ENCODE results near the gene APMAP. TPM values are rescaled to one million over a fixed set of nuclear protein-coding genes. Genes with fewer than 3 reads are reported as not detected.

APMAP gene
- total RNA-seq, 1 experiment from 2014 or later, result 67.8 TPM

DNA sequence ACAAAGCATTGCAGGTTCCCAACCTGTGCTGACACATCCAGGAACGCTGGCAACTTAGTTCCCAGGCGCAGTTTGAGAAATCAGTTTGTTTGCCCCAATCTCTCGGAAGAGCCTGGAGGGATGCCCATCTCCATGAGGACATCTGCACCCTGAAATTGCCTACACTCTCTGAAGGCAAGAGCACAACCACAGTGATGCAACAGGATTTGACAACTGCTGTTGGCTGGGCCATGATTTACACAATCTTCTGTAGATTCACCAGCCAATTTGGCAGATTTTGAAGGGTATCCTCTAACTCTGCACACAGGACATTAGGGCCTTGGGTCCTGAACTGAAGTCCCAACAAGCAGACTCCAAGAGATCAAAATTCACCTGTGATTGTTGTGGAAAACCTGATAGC, 3.4 kb downstream of the APMAP start:
- H4K5ac ChIP-seq (ENCODE audit: insufficient read length, low read depth, low read length), result no peak overlapping the region
- TF ChIP-seq, protein P1, sequence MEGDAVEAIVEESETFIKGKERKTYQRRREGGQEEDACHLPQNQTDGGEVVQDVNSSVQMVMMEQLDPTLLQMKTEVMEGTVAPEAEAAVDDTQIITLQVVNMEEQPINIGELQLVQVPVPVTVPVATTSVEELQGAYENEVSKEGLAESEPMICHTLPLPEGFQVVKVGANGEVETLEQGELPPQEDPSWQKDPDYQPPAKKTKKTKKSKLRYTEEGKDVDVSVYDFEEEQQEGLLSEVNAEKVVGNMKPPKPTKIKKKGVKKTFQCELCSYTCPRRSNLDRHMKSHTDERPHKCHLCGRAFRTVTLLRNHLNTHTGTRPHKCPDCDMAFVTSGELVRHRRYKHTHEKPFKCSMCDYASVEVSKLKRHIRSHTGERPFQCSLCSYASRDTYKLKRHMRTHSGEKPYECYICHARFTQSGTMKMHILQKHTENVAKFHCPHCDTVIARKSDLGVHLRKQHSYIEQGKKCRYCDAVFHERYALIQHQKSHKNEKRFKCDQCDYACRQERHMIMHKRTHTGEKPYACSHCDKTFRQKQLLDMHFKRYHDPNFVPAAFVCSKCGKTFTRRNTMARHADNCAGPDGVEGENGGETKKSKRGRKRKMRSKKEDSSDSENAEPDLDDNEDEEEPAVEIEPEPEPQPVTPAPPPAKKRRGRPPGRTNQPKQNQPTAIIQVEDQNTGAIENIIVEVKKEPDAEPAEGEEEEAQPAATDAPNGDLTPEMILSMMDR (conservative IDR thresholded peaks at IDR 0.05), result no peak
- no peaks in the 10 kb centered on the region for H3K9me3 Mint-ChIP-seq

More for the DNA sequence above, 3.4 kb downstream of the APMAP start:
- H3T11ph ChIP-seq (ENCODE audit: low read length), result no peak overlapping the region
- no peak overlapping the region for H2BK12ac ChIP-seq (ENCODE audit: insufficient read length, low read depth, low read length)
- no peak for DNase-seq
- Mint-ChIP-seq H3K27ac (no peak overlapping the region), H3K36me3 (ENCODE audit: insufficient read depth in 1 of 3, low read depth in 3 of 3) (peaks cover 0 to 4% (median 2%) of the 10 kb centered on the region in 3 experiments; a peak in 1 of 7 replicates), H3K4me1 (peaks cover 18 to 25% of the 10 kb centered on the region in 2 experiments), H3K4me3 (no peak overlapping the region), H3K27me3 (ENCODE audit: low read depth) (peaks cover 5% of the 10 kb centered on the region; the same call in 1 of the 2 replicates)
- no peak overlapping the region for H2AK5ac ChIP-seq (ENCODE audit: insufficient read length, low read length)
- H2BK15ac ChIP-seq (ENCODE audit: low read depth, low read length), result no peak overlapping the region
- H2BK120ac ChIP-seq (ENCODE audit: low read depth, low read length, poor library complexity, severe bottlenecking), result no peak overlapping the region
- H3K4ac ChIP-seq (ENCODE audit: low read depth, low read length), result no peak overlapping the region
- H3K18ac ChIP-seq (ENCODE audit: insufficient read length, low read depth, low read length), result no peak overlapping the region
- H3K23me2 ChIP-seq (ENCODE audit: insufficient read length, low read depth, low read length, poor library complexity, severe bottlenecking), result peaks cover 8% of the 10 kb centered on the region
- no peak overlapping the region for H3K14ac ChIP-seq (ENCODE audit: insufficient read depth, low read length)
- H3K27ac ChIP-seq (ENCODE audit: insufficient read length, low read depth, low read length), result no peak overlapping the region
- H4K20me1 ChIP-seq (ENCODE audit: control insufficient read depth, insufficient read depth, insufficient read length), result no peaks in the 10 kb centered on the region
- H3K79me2 ChIP-seq (ENCODE audit: insufficient read depth, low read length), result peaks cover 11% of the 10 kb centered on the region; the same call in 1 of the 2 replicates
- no peak overlapping the region for H3K23ac ChIP-seq (ENCODE audit: insufficient read length, low read depth, low read length)
- H3K9me3 ChIP-seq (ENCODE audit: control insufficient read depth, low read depth, low read length), result no peaks in the 10 kb centered on the region
- H4K8ac ChIP-seq (replicated peaks; ENCODE audit: insufficient read length, low read depth, low read length), result no peak overlapping the region
- H3K27me3 ChIP-seq (ENCODE audit: insufficient read depth, low read length), result no peaks in the 10 kb centered on the region
- no peak overlapping the region for H2BK5ac ChIP-seq (ENCODE audit: insufficient read length, low read length)
- no peak overlapping the region for H3K4me2 ChIP-seq (ENCODE audit: insufficient read depth, insufficient read length, low read length)
- no peak overlapping the region for H3K56ac ChIP-seq (ENCODE audit: insufficient read length, low read depth, low read length)
- no peaks in the 10 kb centered on the region for H3K79me1 ChIP-seq (ENCODE audit: insufficient read depth, low read depth, low read length, poor library complexity, severe bottlenecking)
- no peak overlapping the region for H2BK20ac ChIP-seq (ENCODE audit: low read depth, low read length, poor library complexity, severe bottlenecking)
- H2AFZ ChIP-seq (ENCODE audit: low read length), result no peak overlapping the region
- no CpG with 5 or more reads among the region's 3 CpGs for WGBS (ENCODE audit: extremely low coverage, insufficient read length, low lambda C conversion rate)
- H3K4me1 ChIP-seq (ENCODE audit: insufficient read depth, low read length), result peaks cover 4% of the 10 kb centered on the region; the same call in 1 of the 2 replicates
- no peak overlapping the region for H3K9ac ChIP-seq (ENCODE audit: extremely low read depth, insufficient read length, low read length)
- H4K91ac ChIP-seq (ENCODE audit: insufficient read length, low read depth, low read length), result no peak overlapping the region
